HL-60/S4 treated with retinoic acid at 250 ng/mL for 4 days and 3 days (cell line): ENCODE data around the gene TAGLN2.

Experiments used
- in situ Hi-C: fragments of 300-500 bp; cut with MboI; formaldehyde crosslinking; loops from 2 replicates; pipeline ENCODE4 v1.7.0; 2022; ENCODE audit warnings: low sequenced_read_pairs

The TAGLN2 gene

DNA sequence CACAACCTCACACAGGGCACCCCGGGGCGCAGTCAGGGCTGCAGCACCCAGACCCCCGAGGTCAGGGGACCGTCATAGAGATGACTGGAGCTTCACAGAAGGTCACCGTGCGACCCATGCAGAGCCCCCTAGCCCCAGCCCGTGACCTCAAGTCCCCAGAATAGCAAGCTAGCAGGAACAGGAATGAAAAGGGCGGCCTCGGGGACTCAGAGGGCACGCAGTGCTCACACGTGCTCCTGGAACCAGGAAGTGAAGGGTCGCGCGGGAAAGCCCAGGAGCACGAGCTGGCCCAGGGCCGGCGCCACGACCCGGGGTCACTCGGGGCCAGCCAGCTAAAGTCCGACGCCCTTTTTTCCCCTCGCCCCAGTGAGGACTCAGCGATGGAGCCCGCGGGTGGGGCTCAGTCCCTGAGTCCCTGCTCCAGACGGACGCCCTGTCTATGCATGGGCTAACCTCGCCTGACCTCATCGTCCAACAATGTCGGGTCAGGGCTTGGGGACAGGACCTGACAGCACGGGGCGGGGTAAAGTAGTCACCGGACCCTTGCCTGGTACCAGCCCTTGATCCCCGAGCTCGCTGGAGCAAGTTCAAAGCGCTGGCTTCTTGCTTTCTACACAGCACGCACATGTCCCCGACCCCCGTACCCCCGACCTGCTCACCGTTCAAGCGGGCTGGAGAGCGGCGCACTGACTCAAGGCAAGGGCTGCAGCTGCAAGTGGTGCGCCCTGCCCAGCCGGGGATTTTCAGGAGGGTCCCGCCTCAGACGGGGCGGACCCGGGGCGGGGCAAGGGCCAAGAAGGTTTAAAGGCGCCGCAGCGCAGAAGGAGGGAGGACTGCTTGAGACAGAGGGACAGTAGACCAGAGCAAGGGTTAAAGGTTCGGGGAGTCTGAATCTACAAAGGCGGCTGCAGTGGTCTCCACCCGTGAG lies at the start of gene TAGLN2:
Gene TAGLN2, minus strand, starts transcription at position 717 of the 928 bp plus-strand sequence. CDS start 4,998 bp downstream, outside the sequence.
- in situ Hi-C loops: no loop called here

DNA sequence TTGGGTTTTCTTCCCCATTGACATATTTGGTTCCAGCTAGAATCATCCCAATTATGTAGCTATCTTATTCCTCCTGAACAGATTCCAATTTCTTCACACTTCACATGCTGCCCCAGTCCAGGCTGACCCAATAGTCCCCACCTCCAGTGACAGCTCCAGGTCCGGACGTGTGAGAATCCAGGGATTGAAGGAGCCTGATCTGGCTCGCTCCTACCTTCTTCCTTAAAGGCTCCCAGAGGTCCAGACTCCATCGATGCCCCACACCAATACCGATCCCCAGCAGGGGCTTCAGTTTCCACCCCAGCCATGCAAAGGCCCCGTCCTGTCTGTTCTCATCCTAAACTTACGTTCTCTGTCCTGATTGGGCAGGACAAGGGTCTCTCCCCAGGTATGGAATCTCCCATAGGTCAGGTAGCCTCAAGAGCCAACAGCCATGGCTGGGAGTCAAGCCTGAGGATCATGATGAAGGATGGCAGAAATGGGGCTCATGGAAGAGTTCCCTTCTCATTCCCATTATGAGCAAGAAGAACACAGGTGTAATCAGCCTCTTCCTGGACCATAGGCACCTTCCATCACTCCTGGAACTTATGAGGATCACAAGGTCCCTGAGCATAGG lies 49.2 kb upstream of the TAGLN2 start:
- in situ Hi-C loops: no loop called here

DNA sequence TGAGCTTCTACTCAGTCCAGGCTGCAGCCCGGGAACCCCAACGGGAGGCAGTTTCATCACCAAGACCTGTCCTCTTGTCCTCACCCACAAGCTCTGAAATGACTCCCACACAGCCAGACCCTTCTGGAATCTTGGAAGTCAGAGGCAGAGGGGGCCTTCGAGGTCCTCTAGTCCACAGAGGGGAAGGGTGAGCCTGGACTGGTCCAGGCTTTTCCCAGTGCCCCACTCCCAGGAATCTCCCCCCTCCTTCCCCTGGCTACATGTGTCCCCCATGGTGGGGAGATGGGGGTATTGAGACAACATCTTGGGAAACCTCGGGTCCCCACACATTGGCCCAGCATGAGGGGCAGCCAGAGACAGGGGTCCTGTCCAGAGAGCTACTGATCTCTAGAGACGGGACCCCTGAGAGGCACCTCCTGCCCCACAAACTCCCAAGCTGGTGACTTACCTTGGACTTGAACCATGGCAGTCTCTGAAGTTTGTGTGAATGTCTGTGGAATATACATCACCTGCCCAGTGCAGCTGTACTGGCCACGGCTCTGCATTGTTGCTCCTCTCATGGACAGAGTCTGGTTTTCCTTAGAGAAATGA lies 48.1 kb upstream of the TAGLN2 start:
- in situ Hi-C loops: no loop called here

DNA sequence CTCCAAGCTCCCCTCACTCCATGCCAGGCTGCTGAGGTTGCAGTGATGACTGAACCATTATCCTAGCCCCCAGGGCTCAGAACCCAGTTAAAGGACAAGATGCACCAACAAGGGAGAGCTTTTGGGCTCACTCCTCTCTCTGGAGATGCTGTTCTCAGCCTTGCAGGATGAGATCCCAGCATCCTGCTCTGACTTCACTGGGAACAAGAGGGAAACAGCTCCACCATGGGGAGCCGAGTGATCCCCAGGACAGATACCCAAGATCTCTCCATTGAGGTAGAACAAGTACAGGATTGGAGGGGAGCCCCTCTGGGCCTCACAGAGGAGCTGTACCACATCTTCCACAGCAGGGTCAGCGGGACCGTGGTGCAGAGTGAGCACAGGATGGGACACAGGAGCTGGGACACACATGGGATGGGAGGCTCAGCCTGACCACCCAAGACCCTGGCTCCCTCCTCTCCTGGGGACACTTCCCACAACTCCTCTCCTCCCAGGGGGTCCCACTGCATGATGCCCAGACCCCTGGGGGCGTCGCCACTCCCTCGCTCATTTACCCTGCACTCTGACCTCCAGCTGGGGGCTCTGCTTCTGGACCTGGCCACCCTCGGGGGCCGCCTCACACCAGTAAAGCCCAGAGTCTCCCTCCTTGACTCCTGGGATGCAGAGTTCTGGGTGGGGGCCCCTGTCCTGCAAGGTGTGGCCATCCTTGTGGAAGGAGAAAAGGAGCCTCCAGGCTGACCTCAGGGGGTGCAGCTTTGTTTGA lies 47.3 kb upstream of the TAGLN2 start:
- in situ Hi-C loops: no loop called here

DNA sequence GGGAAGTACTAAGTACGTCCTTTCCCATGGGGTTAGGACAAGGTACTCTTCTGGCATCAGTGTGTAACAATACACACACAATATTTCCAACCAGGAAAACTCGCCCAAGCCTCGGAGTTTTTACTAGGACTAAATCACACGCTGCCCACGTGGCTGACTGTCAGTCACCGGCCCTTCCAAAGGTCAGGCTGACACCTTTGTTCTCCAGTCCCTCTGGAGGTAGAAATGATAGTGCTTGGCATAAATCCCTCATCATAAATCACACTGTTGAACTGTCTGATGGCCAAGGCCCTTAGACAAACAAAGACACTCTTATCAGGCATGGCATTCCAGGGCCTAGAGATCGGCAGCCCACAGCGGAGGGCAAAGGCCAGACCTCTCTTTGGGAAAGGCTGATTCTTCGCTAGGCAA lies 45.6 kb upstream of the TAGLN2 start:
- in situ Hi-C loops: no loop called here

DNA sequence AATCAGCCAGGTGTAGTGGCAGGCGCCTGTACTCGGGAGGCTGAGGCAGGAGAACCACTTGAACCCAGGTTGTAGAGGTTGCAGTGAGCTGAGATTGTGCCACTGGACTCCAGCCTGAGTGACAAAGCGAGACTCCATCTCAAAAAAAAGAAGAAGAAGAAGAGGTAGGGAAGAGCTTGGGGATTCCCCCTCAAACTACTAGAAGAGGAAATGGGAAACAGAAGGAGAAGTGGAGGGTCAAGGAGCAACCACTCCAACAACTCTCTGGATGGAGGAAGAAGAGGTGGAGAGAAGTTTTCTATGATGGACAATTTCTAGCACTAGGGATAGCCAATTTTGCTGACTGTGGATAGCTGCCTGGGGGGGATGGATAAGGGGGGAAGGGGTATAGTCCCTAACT lies 43.6 kb upstream of the TAGLN2 start:
- in situ Hi-C loops: no loop called here

DNA sequence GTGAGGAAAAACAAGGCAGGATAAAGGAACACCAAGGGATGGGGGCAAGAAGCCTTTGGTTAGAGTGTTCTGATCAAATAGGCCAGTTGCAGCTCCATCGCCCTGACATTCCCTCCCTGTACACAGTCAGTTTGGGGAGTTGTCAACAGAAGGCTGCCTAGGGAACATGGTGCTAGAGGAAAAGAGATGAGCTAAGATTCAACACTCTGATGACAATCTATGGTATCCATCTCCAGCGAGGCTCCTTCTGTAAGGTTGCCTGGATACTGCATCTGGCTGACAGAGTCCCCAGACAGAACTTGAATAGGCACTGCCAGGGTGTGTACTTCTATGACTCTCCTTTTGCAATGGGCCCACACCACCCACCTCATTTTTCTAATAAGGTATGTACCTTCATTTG lies 40.0 kb upstream of the TAGLN2 start:
- in situ Hi-C loops: no loop called here

DNA sequence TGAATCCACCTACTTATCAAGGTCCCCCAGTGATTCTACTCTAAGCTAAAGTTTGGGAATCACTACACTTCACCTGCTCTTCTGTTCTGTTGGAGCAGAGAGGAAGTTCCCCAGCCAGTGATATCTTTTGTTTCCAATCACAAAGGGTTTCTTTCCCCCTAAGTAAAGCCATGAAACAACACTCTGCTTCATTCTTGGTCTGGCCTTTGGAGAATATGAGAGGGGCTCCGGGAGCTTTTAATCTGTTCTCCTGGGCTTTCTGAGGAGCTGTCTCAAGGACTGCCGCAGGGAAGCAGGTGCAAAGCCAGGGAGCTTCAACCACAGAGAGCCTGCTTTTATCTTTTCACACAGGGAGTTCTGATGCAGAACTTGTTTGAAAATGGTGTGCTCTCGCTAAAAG lies 38.8 kb upstream of the TAGLN2 start:
- in situ Hi-C loops: no loop called here

DNA sequence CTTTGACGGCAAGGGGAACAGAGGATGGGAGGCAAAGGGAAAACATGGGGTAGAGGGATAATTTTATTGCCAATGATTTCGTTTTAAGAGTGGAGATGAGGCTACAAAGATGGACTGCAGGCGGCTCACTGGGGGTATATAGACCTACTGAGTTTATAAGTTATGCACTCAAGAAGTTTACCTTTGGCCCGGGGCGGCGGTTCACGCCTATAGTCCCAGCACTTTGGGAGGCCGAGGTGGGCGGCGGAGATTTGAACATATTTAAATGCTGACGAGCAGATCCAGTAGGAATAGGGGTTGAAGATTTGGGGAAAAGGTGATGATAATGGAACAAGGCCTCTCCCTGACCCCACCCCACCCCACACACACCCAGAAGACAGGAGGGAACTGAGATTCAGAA lies 36.9 kb upstream of the TAGLN2 start:
- in situ Hi-C loops: no loop called here

DNA sequence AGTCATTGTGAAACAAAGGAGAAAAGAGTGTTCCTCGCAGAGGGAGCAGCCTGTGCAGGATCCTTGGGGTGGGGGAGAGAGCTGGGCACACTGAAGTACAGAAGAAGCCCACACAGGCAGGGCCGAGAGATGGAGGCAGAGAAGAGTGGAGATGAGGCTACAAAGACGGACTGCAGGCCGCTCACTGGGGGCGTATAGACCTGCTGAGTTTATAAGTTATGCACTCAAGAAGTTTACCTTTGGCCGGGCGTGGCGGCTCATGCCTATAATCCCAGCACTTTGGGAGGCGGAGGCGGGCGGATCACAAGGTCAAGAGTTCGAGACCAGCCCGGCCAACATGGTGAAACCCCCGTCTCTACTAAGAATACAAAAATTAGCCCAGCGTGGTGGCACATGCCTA lies 36.3 kb upstream of the TAGLN2 start:
- in situ Hi-C loops: no loop called here

DNA sequence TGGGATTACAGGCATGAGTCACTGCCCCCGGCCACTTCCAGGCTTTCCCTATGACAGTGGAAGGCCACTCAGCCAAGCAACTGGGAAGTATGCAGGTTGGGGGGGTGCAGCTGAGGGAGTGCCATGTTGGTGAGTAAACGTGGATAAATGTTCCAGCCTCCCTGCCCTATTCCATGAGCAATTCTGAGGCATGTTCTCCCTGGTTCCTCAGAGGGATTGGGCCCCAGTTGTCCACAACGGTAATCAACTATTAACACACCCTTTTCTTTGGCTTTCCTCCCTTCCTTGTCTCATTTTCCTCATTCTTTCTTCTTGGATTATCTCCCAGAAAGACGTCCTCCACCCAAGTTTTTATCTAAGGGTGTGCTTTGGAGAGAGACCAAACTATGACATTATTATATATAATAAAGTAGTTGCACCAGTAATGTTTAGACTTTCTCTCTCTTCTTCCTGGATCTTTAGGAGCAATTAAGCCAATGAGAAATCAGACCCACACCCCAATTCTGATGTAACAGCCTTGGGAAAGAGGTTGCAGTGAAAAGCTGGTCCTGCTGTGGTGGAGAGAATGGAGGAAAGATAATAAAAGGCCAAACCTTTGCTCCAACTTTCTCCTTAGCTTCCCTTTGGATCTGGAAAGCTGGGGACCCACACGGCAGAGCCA lies 35.5 kb upstream of the TAGLN2 start:
- in situ Hi-C loops: no loop called here

DNA sequence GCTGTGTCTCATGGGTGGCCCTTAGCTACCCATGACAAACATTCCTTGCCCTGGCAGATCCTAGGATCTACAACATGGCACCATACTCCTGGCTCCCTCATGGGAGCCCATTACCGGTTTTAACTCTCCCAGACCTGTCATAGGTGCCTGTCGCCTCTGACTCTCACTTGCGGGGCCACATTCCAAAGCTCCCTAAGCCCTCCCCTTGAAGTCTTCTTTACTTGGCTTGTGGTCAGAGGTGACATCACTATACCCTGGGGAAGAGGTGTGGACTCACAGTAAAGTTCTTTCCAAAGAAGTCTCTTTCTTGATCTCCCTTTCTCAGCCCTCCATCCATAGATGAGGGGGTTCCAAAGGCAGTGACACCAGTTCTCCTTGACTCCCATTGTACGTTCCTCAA lies 34.1 kb upstream of the TAGLN2 start:
- in situ Hi-C loops: no loop called here

DNA sequence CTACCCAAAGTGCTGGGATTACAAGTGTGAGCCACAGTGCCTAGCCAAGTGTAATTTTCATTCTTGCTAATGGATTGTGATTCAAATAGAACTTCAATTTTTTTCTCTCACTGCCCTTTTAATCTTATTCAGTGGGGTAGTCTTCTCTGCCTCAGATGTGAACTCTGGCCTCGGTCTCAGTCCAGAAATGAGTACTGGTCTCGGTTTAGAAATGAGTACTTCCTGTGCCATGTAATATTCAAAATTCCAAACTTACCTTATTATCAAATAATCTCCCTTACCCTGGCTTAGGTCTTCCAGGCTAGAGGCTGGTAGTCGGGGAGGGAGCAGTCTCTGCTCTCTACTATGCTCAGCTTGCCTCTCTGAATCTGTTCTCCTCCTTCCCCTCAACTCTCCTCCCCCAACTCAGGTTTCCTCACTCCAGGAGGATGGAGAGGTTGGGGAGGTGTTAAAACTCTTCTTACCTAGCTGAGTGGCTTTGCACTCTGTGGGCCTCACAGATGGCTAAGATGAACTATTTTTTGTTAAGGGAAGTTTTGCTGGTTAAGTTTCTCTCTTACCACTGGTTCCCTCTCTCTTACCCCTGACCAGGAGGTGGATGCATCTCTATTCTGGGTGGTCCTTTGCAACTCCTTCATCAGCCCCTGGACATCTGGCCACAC lies 33.5 kb upstream of the TAGLN2 start:
- in situ Hi-C loops: no loop called here

DNA sequence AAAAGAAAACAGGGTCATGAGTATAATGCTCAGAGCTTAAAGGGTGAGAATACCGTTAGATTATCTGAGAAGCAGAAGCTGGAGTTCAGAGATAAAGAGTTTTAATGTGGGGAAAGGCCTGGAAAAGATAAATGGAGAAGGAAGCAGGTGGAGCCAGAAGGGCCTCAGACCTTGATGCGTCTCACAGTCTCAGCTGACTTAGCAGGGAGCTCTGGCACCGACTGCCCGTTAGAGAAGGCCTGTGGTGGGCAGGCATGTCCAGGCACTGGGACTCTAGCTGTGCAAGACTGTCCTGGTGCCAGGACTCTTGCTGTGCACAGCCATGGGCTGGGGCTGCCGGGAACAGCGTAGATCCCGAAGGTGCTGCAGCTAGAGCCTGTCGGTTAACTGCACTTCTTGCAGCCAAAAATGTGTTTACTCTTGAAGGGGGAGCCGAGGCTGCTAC lies 32.5 kb upstream of the TAGLN2 start:
- in situ Hi-C loops: no loop called here

DNA sequence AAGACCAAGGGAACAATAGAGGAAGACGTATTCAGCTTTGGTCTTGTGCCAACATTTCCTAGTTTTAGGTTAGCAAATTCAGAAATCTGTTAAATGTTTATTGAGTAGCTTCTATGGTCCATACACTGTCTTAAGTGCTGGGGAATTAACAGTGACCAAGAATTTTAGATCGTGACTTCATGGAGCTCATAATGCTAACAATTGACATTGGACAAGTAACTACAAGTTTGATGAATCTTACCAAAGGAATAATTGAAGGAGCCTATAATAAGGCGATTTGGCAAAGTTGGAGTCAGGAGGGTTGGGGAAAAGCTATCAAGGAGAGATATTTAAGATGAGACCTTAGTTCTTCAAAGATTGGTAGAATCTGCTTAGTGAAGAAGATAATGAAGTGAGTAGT lies 30.1 kb upstream of the TAGLN2 start:
- in situ Hi-C loops: no loop called here

DNA sequence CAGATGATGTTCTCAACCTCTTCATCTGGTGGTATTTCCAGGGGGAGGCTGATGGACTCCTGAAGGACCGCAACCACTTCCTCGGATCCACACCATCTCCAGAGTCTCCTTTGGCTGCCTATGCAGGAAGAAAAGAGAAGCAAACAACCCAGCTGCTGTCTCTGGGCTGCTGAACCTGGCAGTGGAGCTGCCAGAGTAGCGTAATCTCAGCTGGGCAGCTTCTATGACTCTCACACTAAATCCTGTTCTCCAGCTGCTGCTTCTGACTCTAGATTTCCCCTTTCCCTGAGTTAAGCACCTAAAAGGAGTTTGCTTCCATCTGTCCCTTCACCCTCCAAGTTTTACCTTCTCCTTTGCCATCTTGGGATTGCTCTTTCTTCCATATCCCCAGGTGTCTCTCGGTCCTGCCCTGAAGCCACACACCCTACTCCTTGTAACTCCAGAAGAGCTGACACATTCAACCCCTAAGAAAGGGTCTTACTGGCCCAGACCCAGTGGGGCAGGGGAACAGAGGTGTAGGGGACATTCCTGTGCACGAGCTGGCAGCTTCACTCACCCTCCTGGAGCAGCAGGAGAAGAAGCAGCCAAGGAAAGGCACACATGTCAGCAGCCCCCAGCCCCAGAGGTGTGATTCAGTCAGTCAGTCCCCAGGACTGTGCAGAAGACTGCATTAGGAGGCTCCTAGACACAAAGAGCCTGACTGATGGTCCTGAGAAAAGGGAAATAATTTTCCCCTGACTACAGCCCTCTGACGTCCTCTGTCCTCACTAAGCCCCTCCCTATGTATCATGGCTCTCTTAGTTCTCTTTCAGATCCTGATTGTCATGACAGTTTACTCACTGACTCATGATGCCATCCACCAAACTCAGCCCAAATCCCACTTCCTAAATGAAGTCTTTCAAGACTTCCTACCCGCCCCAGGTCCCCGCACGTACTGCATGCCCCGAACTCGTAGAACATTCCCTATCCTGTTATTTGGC lies 28.5 kb upstream of the TAGLN2 start, which contains the start of gene SLAMF9:
Gene SLAMF9, minus strand, starts transcription at position 702 of the 980 bp plus-strand sequence. Its CDS starts 100 bp downstream, at position 602.
- in situ Hi-C loops: no loop called here

DNA sequence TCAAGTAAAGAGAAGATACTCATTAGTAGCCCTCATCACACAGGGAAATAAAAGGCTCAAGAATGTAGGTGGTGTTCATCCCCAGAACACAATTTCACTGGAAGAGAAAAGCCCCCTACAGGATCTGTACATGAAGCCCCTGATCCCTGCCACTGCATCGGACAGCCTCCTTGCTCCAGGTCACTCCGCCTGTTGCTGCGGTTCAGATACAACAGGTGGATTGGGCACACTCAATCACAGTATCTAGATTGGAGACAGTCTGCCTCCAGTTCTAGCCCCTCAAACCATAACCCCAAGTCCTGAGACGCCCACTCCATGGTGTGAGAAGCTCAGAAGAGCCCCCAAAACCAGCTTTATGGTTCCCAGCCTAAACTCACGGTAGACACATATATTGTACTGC lies 27.6 kb upstream of the TAGLN2 start:
- in situ Hi-C loops: no loop called here

DNA sequence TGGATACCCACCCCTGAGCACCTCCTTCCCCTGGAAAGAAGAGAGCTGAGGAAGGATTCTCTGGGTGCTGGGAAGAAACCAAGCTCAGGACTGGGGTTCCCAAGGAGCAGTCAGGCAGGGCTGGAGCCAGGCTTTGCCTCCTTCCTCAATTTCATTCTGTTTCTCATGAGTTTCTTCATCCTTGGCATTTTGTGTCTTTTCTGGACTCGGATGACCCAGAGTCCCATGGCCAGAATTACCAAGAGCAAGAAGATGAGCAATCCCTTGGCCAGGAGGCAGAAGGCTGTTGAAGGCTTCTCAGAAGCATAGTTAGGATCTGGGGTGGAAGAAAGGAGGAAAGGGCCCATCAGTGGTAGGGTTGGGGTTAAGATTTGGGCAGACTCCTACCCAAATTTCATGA lies 26.2 kb upstream of the TAGLN2 start:
- in situ Hi-C loops: no loop called here

DNA sequence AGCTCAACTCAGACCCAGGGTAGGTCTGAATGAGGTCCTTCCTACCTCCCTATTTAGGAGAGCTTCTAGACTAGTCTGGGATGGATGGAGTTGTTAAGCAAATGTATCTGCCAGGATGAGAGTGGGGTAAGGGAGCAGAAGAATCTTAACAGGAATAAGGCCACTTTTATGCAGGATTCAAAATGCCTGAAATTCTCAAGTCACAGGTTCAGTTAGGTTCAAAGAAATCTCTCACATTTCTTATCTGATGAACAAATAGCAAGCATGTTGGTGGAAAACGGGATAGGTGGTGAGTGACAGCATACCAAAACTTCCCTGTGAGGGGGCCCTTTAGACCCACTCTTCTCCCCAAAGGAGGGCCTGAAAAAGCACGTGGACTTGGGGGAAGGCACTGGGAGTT lies 25.7 kb upstream of the TAGLN2 start:
- in situ Hi-C loops: no loop called here
